ENCODE measurements around the gene CCL21.

CCL21 gene

GRCh38 chr9:34709196-34709978 lies 549 bp downstream of the CCL21 start:
- TF ChIP-seq REST (IDR thresholded peaks at IDR 0.05; ENCODE audit: insufficient read depth in 1 of 2, low read depth in 2 of 2, low read length in 2 of 2) = no peak
- no peak for TF ChIP-seq TAF1 (IDR thresholded peaks at IDR 0.05; ENCODE audit: borderline replicate concordance, insufficient read depth, low read length)
- TF ChIP-seq SIN3A (IDR thresholded peaks at IDR 0.05; ENCODE audit: borderline replicate concordance, insufficient read depth, low read length) = no peak
- no peak for TF ChIP-seq FOXP2 (optimal IDR thresholded peaks at IDR 0.05; ENCODE audit: borderline replicate concordance, extremely low read depth, extremely low read length, insufficient read depth)
- TF ChIP-seq POLR2AphosphoS5 (IDR thresholded peaks at IDR 0.05; ENCODE audit: low read depth, low read length) = no peak

- no peak for TF ChIP-seq REST (IDR thresholded peaks at IDR 0.05; ENCODE audit: insufficient read depth in 1 of 2, low read depth in 2 of 2, low read length in 2 of 2)
- TF ChIP-seq POLR2AphosphoS5 (IDR thresholded peaks at IDR 0.05; ENCODE audit: low read depth, low read length) = no peak
- no peak for TF ChIP-seq TAF1 (IDR thresholded peaks at IDR 0.05; ENCODE audit: borderline replicate concordance, insufficient read depth, low read length)
- no peak for TF ChIP-seq FOXP2 (optimal IDR thresholded peaks at IDR 0.05; ENCODE audit: borderline replicate concordance, extremely low read depth, extremely low read length, insufficient read depth)
- no peak for TF ChIP-seq SIN3A (IDR thresholded peaks at IDR 0.05; ENCODE audit: borderline replicate concordance, insufficient read depth, low read length)
Measured at GRCh38 chr9:34707130-34707529, 2.8 kb downstream of the CCL21 start.

GRCh38 chr9:34701769-34702736 lies 7.9 kb downstream of the CCL21 start:
- TF ChIP-seq REST (IDR thresholded peaks at IDR 0.05; ENCODE audit: insufficient read depth in 1 of 2, low read depth in 2 of 2, low read length in 2 of 2) (no peak), FOXP2 (optimal IDR thresholded peaks at IDR 0.05; ENCODE audit: borderline replicate concordance, extremely low read depth, extremely low read length, insufficient read depth) (peak; percentile 32), TAF1 (IDR thresholded peaks at IDR 0.05; ENCODE audit: borderline replicate concordance, insufficient read depth, low read length) (no peak), POLR2AphosphoS5 (IDR thresholded peaks at IDR 0.05; ENCODE audit: low read depth, low read length) (no peak)

- TF ChIP-seq POLR2AphosphoS5 (IDR thresholded peaks at IDR 0.05; ENCODE audit: low read depth, low read length) (no peak), REST (IDR thresholded peaks at IDR 0.05; ENCODE audit: insufficient read depth in 1 of 2, low read depth in 2 of 2, low read length in 2 of 2) (no peak), FOXP2 (optimal IDR thresholded peaks at IDR 0.05; ENCODE audit: borderline replicate concordance, extremely low read depth, extremely low read length, insufficient read depth) (no peak), SIN3A (IDR thresholded peaks at IDR 0.05; ENCODE audit: borderline replicate concordance, insufficient read depth, low read length) (no peak), TAF1 (IDR thresholded peaks at IDR 0.05; ENCODE audit: borderline replicate concordance, insufficient read depth, low read length) (no peak)
Measured at GRCh38 chr9:34701023-34701768, 8.7 kb downstream of the CCL21 start.

Measured in PFSK-1 (cell line).